LNCAP (cell line): ENCODE data around the gene PRKCA.

ENCODE experiments used
- TF ChIP-seq, protein P1 (sequence below): fragments of 450-650 bp; IDR thresholded peaks from 2 replicates; pipeline ENCODE4 v1.5.1; 2017; ENCODE audit warnings: mild to moderate bottlenecking

The PRKCA gene

GRCh38 chr17:66706851-66707450 lies 404.5 kb downstream of the PRKCA start:
- TF ChIP-seq, protein P1, sequence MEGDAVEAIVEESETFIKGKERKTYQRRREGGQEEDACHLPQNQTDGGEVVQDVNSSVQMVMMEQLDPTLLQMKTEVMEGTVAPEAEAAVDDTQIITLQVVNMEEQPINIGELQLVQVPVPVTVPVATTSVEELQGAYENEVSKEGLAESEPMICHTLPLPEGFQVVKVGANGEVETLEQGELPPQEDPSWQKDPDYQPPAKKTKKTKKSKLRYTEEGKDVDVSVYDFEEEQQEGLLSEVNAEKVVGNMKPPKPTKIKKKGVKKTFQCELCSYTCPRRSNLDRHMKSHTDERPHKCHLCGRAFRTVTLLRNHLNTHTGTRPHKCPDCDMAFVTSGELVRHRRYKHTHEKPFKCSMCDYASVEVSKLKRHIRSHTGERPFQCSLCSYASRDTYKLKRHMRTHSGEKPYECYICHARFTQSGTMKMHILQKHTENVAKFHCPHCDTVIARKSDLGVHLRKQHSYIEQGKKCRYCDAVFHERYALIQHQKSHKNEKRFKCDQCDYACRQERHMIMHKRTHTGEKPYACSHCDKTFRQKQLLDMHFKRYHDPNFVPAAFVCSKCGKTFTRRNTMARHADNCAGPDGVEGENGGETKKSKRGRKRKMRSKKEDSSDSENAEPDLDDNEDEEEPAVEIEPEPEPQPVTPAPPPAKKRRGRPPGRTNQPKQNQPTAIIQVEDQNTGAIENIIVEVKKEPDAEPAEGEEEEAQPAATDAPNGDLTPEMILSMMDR: no peak

GRCh38 chr17:66711401-66711800 lies 409.0 kb downstream of the PRKCA start:
- TF ChIP-seq, protein P1: no peak

DNA sequence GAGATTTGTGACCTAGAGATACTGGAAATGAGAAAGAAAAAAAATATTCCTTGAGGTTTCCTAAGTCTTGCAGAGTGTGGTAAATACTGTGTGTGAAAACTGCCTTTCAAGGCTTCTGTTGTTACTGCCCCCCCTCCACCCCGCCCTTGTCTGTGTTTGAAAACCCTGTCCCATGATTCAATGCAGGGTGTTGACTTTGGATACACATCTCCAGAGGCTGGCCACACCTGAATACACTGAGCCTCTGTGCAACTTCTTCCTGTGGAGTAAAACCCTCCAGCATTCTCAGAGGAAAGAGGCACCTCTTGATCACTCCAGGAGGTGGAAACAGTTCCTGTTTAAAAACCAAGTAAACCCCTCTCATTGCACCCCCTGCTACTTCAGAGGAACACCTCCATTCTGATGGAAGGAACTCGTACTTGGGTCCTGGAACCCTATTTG lies 409.5 kb downstream of the PRKCA start:
- TF ChIP-seq, protein P1: no peak

DNA sequence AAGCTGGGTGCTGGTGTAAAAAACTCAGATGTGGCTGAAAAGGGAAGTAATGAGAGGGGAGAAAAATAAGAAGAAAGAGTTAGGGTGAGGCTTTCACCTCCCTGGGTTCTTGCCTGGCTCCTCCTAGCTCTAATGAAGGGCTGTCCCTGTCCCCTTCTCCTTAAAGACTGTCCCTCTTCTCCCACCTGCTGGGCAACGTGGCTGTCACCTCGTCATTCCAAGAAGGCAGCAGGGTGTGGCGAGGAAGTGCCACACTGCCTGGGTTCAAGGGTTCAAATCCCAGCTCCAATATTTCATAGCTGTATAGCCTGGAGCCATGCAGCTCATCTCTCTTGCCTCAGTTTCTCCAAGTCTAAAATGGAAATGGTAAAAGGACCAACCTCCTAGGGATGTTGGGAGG lies 410.0 kb downstream of the PRKCA start:
- TF ChIP-seq, protein P1: no peak

GRCh38 chr17:66713533-66714042 lies 411.2 kb downstream of the PRKCA start:
- TF ChIP-seq, protein P1: no peak

DNA sequence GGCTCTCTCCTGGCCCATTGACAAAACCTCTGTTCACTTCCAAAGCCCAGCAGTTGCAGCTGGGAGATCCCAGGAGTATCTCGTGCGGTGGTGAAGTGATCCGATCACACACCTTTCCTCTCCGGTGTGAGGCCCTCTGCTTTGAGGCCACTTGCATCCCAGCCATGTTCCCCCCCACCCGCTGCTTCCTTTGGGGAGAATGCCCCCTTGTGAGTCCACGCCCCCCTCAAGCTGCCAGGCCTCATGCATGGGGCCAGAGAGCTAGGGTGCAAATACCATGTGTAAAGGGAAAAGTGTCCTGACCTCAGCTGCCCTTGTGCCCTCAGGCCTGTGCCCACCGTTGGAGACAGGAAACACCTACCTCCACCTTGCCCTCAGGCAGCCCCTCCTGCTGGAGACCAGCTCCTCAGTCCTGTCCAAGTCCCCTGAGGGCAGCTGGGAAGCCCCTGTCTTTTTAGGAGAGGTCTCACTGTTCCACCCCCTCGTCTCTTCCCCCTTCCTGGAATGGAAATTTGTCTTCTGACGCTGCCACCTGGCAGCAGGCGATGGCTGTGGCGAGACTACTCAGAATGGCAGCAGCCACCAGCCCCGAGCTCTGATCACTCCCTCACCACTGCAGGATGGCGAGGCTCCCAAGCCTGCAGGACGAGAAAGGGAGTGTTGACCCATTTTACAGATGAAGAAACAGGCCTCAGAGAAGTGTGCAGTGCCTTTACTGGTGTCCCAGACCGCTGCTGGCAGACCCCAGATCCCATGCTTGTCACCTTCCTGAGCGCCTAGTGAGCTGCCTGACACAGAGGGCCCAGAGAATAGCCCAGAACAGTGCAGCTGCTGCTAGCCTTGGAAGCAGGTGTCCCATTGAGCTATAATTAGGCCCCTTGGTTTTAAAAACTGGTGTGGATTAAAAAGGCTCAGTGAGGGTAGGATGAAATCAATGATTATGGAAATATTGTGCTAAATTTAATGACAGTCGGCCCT lies 411.9 kb downstream of the PRKCA start:
- TF ChIP-seq, protein P1: no peak

- TF ChIP-seq, protein P1: no peak
These were observed 412.8 kb downstream of the PRKCA start for GRCh38 chr17:66715076-66715675.
